T-helper 9 cell (primary cell): Measurements from ENCODE around the gene AGL.
"Not testable (repeated sequence)": the region's sequence is repeated elsewhere in the genome, so short reads cannot be mapped to it uniquely, and the experiment has no call there.

Source experiments
- DNase-seq: peaks from one replicate; pipeline ENCODE4 v3.0.0-alpha.2; 2020
- total RNA-seq, 2 donors: gene quantifications; one replicate each; lab custom pipeline; 2026; lab: John Stamatoyannopoulos, UW

The AGL gene
- 37.4 to 69.2 reads per million in 2 donors for total RNA-seq

GRCh38 chr1:99849744-99850458 is at the start of gene AGL:
Gene AGL (plus strand): TSS chr1:99850361. CDS start chr1:99851043, 682 bp downstream.
- DNase-seq = peak; percentile 80

DNA sequence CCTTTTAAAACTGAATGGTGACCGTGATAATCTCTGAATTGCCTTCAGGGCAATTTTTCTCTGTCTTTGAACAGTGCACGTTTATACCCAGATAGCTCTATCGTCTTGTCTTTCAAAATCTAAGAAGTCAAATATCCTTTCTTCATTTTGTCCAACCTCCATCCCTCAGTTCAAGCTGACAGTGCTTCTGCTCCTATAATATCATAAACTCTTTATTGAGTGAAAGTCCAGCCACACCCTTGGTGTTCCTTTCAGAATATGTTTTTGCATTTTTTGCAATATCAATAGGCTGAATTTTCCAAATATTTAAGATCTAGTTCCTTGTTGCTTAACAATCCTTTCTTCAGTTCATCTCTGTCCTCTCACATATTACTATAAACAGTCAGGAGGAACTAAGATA is 48.6 kb upstream of the AGL start:
- DNase-seq = no peak

GRCh38 chr1:99806882-99807281 is 43.3 kb upstream of the AGL start:
- DNase-seq = no peak

- DNase-seq = no peak
Observed at GRCh38 chr1:99808391-99809115, 41.6 kb upstream of the AGL start.

DNA sequence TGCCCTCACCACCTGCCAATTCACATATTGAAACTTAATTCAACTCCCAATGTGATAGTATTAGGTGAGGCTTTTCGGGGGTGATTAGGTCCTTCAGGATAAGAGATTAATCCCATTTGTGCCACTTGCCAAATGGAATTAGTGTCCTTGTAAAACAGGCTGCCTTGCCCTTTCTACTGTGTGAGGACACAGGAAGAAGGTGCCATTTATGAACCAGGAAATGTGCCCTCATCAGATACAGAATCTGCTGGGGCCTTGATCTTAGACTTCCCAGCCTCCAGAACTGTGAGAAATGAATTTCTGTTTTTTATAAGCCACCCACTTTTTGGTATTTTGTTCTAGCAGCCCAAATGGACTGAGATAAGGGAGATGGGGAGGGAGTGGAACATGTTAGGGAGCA is 39.1 kb upstream of the AGL start:
- DNase-seq = no peak

GRCh38 chr1:99811747-99812146 is 38.4 kb upstream of the AGL start:
- DNase-seq = no peak

DNA sequence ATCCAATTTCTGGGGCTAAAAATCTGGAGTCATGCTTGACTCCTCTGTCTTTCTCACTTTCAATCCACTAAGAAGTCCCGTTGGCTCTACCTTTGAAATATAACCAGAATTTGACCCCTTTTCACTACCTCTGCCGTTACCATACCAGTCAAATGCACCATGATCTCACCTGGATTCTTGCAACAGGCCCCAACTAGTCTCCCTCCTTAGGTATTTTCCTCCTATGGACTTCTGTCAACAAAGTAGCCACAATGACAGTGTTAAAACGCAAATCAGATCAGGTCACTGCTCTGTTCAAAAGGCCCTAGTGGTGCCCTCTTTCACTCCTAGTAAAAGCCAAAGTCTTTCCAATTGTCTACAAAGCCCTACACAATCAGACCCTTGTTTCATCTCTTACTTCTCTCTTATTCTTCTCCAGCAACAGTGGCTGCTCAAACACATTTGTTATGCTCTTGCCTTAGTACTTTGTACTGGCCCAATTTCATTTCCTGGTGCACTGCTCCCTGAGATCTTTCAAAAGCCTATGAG is 35.7 kb upstream of the AGL start:
- no peak for DNase-seq

DNA sequence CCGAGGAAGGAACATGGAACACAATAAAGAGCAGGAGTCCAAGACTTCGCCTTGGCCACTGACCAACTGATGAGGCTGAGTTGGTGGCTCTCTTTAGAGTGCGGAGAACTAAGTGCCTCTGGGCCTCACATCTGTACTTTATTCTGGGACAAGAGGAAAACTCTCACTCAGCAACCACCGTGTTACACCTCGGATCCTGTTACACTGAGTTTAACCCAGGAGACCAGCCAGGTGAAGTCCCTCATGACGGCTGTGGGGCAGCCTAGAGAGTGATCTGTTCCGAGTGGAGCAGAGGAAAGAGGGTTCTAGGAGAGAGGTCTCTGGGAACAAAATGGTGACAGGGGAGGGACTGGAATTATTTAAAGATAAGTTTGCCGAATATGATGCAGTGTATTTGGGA is 33.5 kb upstream of the AGL start:
- no peak for DNase-seq

DNA sequence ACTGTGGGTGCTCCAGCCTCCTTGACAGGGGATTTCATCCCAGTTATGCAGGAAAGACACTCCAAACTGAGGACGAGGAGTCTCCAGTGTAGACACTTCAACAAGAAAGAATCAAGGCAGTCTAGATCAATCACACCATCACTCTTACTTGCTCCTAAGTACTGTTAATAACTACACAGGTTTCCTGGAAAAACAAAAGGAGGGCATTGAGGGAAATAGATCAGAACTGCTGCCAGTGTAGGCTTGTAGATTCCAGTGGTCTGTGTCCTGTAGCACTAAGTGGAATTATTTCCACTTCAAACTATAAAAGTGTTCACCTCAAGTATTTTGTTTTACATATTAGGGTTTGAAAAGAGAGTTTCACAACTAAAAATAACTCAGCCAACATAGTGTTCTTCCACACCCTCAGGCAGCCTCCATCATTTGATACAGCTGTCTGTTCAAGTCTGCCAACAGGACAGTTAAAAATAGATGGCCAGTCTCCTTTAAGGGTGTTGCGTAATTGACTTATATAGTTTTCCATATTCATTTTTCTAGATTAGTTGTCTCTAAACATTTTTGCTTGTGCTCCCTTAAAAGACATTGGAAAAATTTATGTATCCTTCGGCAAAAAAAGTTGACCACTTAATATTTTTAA is 32.0 kb upstream of the AGL start:
- DNase-seq = no peak

- peak; percentile 3 for DNase-seq
Observed at GRCh38 chr1:99820546-99820945, 29.6 kb upstream of the AGL start.

GRCh38 chr1:99825098-99825497 is 25.1 kb upstream of the AGL start:
- no peak for DNase-seq

GRCh38 chr1:99825702-99826101 is 24.5 kb upstream of the AGL start:
- no peak for DNase-seq

DNA sequence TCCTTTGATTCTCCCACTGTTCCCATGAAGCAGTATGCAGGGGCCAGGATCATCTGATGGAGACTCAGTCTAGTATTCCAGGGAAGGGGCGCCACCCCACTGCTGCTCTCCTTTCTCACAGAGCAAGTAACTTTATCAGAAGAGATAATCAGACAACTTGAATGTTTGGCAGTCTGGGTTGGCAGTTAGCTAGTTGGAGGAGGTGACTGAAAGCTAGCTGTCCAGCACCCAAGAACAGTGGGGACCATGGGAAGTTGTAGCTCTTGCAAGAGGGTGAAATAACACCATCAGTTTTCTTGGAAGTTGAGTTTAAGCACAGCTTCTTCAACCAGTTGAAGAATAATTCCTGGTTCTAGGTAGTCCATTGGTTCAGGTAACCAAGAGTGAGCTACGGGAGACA is 22.2 kb upstream of the AGL start:
- no peak for DNase-seq

GRCh38 chr1:99829269-99829668 is 20.9 kb upstream of the AGL start:
- no peak for DNase-seq

- not testable (repeated sequence) for DNase-seq
Observed at GRCh38 chr1:99833911-99834310, 16.2 kb upstream of the AGL start.

- not testable (repeated sequence) for DNase-seq
Observed at GRCh38 chr1:99836171-99837103, 13.7 kb upstream of the AGL start.

DNA sequence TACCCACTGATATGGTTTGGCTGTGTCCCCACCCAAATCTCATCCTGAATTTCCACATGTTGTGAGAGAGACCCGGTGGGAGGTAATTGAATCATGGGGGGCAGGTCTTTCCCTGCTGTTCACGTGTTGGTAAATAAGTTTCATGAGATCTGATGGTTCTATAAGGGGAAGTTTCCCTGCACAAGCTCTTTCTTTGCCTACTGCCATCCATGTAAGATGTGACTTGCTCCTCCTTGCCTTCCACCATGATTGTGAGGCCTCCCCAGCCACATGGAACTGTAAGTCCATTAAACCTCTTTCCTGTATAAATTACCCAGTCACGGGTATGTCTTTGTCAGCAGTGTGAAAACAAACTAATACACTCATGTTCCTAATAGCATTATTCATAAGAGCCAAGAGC is 9.8 kb upstream of the AGL start:
- DNase-seq = not testable (repeated sequence)

GRCh38 chr1:99843760-99844159 is 6.4 kb upstream of the AGL start:
- no peak for DNase-seq

DNA sequence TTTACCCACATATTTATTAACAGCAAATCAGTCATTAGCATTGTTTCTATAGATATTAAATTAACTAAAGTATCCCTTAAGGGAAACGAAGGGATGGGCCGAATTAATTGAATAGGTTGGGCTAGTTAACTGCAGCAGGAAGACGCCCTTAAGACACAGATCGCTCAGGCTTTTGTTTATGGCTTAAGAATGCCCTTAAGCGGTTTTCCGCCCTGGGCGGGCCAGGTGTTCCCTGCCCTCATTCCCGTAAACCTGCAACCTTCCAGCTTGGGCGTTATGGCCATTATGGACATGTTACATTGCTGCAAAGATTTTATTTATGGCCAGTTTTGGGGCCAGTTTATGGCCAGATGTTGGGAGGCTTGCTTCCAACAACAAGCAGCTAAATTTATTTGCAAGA is 5.0 kb upstream of the AGL start:
- not testable (repeated sequence) for DNase-seq

GRCh38 chr1:99849413-99849743 is 783 bp upstream of the AGL start:
- DNase-seq = no peak

DNA sequence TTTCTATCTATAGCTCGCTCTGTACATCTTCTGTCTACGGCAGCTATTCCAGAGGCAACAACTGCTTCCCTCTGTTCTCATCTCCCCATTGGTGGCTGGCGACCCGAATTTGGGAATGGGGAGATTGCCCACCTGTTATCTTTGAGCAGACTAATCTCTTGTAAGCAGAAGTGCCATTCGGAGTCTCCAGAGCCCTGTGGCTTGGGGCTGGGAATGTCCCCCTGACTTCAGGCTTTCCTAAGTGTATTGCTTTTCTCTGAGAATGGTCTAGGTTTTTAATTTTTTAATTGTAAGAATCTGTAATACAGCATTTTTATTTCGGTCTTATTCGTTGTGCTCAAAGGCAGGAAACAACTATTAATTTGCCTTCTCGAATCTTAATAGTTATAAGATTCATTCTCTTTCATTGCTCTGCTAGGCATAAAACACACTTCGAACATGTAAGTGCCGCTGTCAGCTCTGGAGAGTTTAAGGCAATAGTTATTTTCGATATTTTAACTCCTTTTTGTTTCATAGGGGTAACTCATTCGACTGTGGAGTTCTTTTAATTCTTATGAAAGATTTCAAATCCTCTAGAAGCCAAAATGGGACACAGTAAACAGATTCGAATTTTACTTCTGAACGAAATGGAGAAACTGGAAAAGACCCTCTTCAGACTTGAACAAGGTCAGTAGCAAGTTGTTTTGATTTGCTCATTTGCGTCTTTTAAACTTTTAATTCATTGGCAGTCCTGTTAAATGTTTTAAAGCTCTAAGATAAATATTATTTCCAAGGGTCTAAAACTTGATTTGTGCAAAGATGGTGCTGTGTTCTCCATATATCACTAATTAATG is 514 bp downstream of the AGL start:
- DNase-seq = no peak
